Neural progenitor cell (in vitro differentiated cells): ENCODE results near the gene ACOT12.

Experiments
- EZH2 ChIP-seq: fragments of 200-600 bp; sonication (generic); IDR thresholded peaks from 2 replicates; pipeline ENCODE4 v1.6.1; 2017; ENCODE audit warnings: antibody characterized with exemption, mild to moderate bottlenecking, moderate library complexity
- EZH2phosphoT487 ChIP-seq: fragments of 200-600 bp; sonication (generic); IDR thresholded peaks from 2 replicates; pipeline ENCODE4 v1.6.1; 2017; ENCODE audit warnings: antibody characterized with exemption
- TF ChIP-seq, protein P1 (sequence below): fragments of 200-600 bp; sonication (generic); IDR thresholded peaks from 2 replicates; pipeline ENCODE4 v1.5.1; 2017; ENCODE audit warnings: antibody characterized with exemption, mild to moderate bottlenecking

DNA sequence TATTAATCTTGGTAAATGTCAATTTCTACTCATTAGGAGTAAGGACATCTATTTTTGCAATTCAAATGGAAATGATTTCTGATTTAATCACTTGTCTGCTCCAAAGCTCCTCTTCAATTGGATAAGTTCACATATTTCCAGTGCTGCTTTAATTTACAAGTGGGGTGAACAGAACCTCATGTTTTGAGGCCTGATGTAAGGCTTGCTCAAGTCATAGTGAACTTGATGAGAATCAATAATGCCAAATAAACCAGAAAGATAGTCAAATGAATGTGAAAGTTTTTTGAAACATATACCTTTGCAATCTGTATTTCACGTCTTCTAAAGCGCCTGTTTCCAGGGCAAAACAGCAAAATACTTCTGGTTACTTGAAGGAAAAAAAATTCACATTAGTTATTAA is 15.4 kb upstream of the ACOT12 start:
- TF ChIP-seq, protein P1, sequence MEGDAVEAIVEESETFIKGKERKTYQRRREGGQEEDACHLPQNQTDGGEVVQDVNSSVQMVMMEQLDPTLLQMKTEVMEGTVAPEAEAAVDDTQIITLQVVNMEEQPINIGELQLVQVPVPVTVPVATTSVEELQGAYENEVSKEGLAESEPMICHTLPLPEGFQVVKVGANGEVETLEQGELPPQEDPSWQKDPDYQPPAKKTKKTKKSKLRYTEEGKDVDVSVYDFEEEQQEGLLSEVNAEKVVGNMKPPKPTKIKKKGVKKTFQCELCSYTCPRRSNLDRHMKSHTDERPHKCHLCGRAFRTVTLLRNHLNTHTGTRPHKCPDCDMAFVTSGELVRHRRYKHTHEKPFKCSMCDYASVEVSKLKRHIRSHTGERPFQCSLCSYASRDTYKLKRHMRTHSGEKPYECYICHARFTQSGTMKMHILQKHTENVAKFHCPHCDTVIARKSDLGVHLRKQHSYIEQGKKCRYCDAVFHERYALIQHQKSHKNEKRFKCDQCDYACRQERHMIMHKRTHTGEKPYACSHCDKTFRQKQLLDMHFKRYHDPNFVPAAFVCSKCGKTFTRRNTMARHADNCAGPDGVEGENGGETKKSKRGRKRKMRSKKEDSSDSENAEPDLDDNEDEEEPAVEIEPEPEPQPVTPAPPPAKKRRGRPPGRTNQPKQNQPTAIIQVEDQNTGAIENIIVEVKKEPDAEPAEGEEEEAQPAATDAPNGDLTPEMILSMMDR = no peak
- TF ChIP-seq EZH2phosphoT487 = no peak
- TF ChIP-seq EZH2 = no peak
